Raji (cell line): ENCODE measurements around the gene ME1.

Source experiments
- POLR2A ChIP-seq: IDR thresholded peaks from 2 replicates; pipeline ENCODE4 v1.6.1; 2011; ENCODE audit warnings: low read depth, low read length, control low read depth; ENCODE audit not compliant: insufficient read depth

ME1 gene

DNA sequence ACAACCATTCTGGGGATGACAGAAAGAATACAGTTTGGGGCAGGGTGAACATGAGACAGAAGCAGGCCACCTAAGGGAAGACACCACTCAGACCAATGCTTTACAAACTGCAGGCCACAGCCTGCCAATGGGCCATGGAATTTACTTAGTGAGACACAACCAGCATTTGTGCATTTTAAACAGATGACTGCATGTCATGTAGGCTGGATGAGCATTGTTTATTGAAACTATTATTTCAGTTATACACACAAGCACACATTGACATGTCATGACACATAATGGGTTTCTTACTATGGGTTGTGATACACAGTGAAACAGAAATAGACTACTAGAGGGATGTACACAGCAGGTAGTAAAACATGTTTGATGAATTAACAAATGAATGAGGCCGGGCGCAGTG lies 245.8 kb downstream of the ME1 start:
- no peak for TF ChIP-seq POLR2A

- TF ChIP-seq POLR2A, result no peak
Observed at GRCh38 chr6:83183082-83183828, 247.6 kb downstream of the ME1 start.

GRCh38 chr6:83182114-83182513 lies 248.7 kb downstream of the ME1 start:
- no peak for TF ChIP-seq POLR2A

DNA sequence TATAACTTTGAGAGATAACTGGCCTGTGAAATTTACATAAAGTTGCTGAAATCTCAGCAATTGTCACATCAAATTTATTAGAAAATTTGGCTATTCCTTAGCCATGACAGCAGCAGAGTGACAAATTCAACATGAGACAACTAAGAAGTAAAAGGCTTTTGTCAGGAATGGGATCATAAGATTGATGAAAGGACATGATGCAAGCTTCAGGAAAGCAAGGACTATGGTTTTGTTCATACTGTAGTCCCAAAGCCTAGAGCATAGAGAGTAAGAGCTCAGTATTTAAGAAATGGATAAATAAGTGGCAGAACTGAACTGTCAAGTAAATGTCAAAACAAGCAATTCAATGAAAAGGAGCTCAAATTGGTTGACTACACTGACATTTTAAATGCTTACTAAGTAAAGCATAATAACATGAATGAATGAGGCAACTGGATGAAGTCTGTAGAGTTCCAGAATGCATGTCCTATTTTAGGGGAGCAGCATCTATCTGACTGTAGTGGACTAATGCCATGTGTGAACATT lies 250.4 kb downstream of the ME1 start:
- no peak for TF ChIP-seq POLR2A

- TF ChIP-seq POLR2A, result no peak
Observed at GRCh38 chr6:83176246-83176645, 254.6 kb downstream of the ME1 start.

GRCh38 chr6:83169511-83169910 lies 261.3 kb downstream of the ME1 start:
- TF ChIP-seq POLR2A, result no peak

DNA sequence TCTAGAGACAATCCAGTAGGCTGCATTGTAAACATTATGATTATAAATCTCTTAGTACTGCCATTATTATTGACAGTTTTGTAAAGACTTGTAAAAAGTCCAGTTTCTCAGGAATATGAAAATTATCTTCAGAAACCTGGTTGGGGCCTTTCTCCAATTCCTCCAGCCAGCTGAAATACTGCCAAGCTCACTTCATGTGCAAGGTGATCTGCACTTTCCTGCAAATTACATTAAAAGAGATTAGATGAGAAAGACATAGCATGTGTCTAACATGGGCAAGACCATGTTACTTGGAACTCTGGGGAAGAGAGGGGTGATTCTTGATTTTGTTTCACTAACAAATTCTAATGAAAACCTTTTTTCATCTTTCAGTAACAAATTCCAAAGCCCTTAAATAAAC lies 261.7 kb downstream of the ME1 start:
- no peak for TF ChIP-seq POLR2A

GRCh38 chr6:83168556-83168955 lies 262.3 kb downstream of the ME1 start:
- no peak for TF ChIP-seq POLR2A

DNA sequence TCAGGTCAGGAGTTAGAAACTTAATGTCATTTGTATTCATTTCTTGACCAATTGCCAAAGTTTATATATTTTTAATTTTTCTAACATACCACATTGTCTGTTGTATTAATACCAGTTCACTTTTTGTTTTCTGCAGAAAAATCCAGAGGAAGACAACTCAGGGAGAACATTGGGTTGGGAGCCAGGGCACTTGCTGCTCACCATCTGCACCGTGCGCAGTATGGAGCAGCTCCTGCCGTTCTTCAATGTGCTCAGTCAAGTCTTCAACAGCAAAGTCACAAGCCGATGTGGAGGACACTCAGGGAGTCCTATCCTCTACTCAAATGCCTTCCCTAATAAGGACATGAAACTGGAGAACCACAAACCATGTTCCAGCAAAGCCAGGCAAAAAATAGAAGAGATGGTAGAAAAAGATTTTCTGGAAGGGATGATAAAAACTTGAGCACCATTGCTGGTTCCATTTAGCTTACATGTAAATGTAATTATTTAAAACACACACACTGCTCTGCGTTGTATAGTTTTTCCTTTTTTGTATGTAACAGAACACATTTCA lies 263.0 kb downstream of the ME1 start:
- TF ChIP-seq POLR2A, result no peak
